Endothelial cell of umbilical vein (primary cell): Measurements from ENCODE around the gene OPCML. TPM values are rescaled to one million over a fixed set of nuclear protein-coding genes. Genes with fewer than 3 reads are reported as not detected.

Experiments used
- BruUV-seq: library from RNA; stranded (reverse); fragments of 400-500 nt; replicated peaks from 2 replicates; lab custom pipeline; 2021; lab: Mats Ljungman, UMichigan
- CTCF ChIA-PET: fragments of 300-600, 350-600 bp; sonication (Branson Sonifier 250); formaldehyde crosslinking; loops from one replicate; lab custom pipeline; 2021; ENCODE audit warnings: antibody characterized with exemption, inconsistent platforms; lab: Charles Lee
- POLR2A ChIA-PET: fragments of 300-600, 350-600 bp; sonication (Branson Sonifier 250); formaldehyde crosslinking; loops from one replicate; lab custom pipeline; 2021; ENCODE audit warnings: antibody characterized with exemption, inconsistent platforms; lab: Charles Lee
- DNase-seq: peaks from one replicate; pipeline ENCODE4 v3.0.0-alpha.2; 2011; ENCODE audit warnings: low read depth, low spot score
- FAIRE-seq: peaks from 2 replicates; lab custom pipeline; 2011; peaks lifted over from hg19 to GRCh38; lab: Jason Lieb, UNC
- H2AFZ ChIP-seq: 2 replicates; pipeline ENCODE4 v1.6.0; 2012; ENCODE audit warnings: low read depth, low read length, control low read depth, inconsistent platforms
- H3K27ac ChIP-seq: 2 replicates; pipeline ENCODE4 v1.5.1; 2011; ENCODE audit warnings: low read depth, mild to moderate bottlenecking, control low read depth, low read length, moderate library complexity; ENCODE audit not compliant: insufficient read depth
- H3K27me3 ChIP-seq, 2 experiments: 2 replicates each; pipeline versions ENCODE4 v1.6.0 to v1.6.1; 2011; ENCODE audit warnings: low read length in 2 of 2, mixed read lengths in 1 of 2; ENCODE audit not compliant: control insufficient read depth in 2 of 2, insufficient read depth in 2 of 2
- H3K36me3 ChIP-seq, 2 experiments: 2 replicates in 1 of 2; 3 replicates in 1 of 2; pipeline ENCODE4 v1.5.1; 2011; ENCODE audit warnings: low read length in 2 of 2, mild to moderate bottlenecking in 1 of 2, moderate library complexity in 1 of 2; ENCODE audit not compliant: control insufficient read depth in 2 of 2, insufficient read depth in 2 of 2; ENCODE audit errors: extremely low read depth in 1 of 2
- H3K4me1 ChIP-seq: 3 replicates; pipeline ENCODE4 v1.5.1; 2011; ENCODE audit warnings: mild to moderate bottlenecking, low read length; ENCODE audit not compliant: control insufficient read depth, insufficient read depth; ENCODE audit errors: extremely low read depth
- H3K4me2 ChIP-seq: 2 replicates; pipeline ENCODE4 v1.6.1; 2011; ENCODE audit warnings: low read length, control low read depth, mixed read lengths; ENCODE audit not compliant: insufficient read depth
- H3K4me3 ChIP-seq, 3 experiments: fragments of 200-600 bp in 1 of 3; sonication (generic), shearing (Covaris generic) in 1 of 3; replicated peaks in 1 of 3; 2 replicates each; pipeline ENCODE4 v1.5.1; 2011 to 2016; ENCODE audit warnings: control low read depth in 3 of 3, low read length in 3 of 3, mild to moderate bottlenecking in 2 of 3, inconsistent platforms in 1 of 3, low read depth in 1 of 3, moderate library complexity in 1 of 3; ENCODE audit not compliant: insufficient read depth in 1 of 3
- H3K79me2 ChIP-seq: 2 replicates; pipeline ENCODE4 v1.6.0; 2012; ENCODE audit warnings: low read length, inconsistent platforms; ENCODE audit not compliant: control insufficient read depth, insufficient read depth
- H3K9ac ChIP-seq: replicated peaks from 2 replicates; pipeline ENCODE3; 2011; ENCODE audit warnings: low read length, control low read depth; ENCODE audit not compliant: insufficient read depth; ENCODE audit errors: extremely low read depth
- H3K9me1 ChIP-seq: replicated peaks from 3 replicates; pipeline ENCODE4 v1.6.0; 2011; ENCODE audit warnings: mild to moderate bottlenecking, low read length; ENCODE audit not compliant: control insufficient read depth, insufficient read depth; ENCODE audit errors: extremely low read depth
- H3K9me3 ChIP-seq: replicated peaks from 2 replicates; pipeline ENCODE4 v1.5.1; 2012; ENCODE audit warnings: low read length, inconsistent platforms; ENCODE audit not compliant: control insufficient read depth, insufficient read depth
- H4K20me1 ChIP-seq: replicated peaks from 2 replicates; pipeline ENCODE3; 2011; ENCODE audit warnings: mild to moderate bottlenecking, low read length; ENCODE audit not compliant: control insufficient read depth, insufficient read depth; ENCODE audit errors: extremely low read depth
- CTCF ChIP-seq, 2 donors: IDR thresholded peaks; 1 replicate in 1 of 2; 2 replicates in 1 of 2; pipeline ENCODE4 v1.5.1; 2011; ENCODE audit warnings: low read length in 2 of 2, mild to moderate bottlenecking in 2 of 2, moderate library complexity in 2 of 2, control low read depth in 1 of 2, inconsistent platforms in 1 of 2, low read depth in 1 of 2; ENCODE audit not compliant: insufficient read depth in 1 of 2; ENCODE audit errors: extremely low read depth in 1 of 2
- EZH2 ChIP-seq: IDR thresholded peaks from 2 replicates; pipeline ENCODE4 v1.6.1; 2012; ENCODE audit warnings: borderline replicate concordance, low read depth, mild to moderate bottlenecking, moderate library complexity, low read length, inconsistent platforms; ENCODE audit not compliant: severe bottlenecking
- FOS ChIP-seq: IDR thresholded peaks from 2 replicates; pipeline ENCODE4 v1.6.1; 2011; ENCODE audit warnings: mild to moderate bottlenecking, low read length, moderate library complexity, borderline replicate concordance; ENCODE audit not compliant: insufficient read depth
- GATA2 ChIP-seq: IDR thresholded peaks from 2 replicates; pipeline ENCODE4 v1.7.0; 2011; ENCODE audit warnings: low read depth, mild to moderate bottlenecking, moderate library complexity, mixed read lengths, low read length; ENCODE audit not compliant: insufficient read length, insufficient read depth
- JUN ChIP-seq: IDR thresholded peaks from 2 replicates; pipeline ENCODE4 v1.6.1; 2011; ENCODE audit warnings: borderline replicate concordance, low read depth; ENCODE audit not compliant: insufficient read length, insufficient read depth
- MYC ChIP-seq: IDR thresholded peaks from one replicate; pipeline ENCODE4 v1.6.1; 2011; ENCODE audit warnings: mild to moderate bottlenecking, low read depth, low read length
- POLR2A ChIP-seq: IDR thresholded peaks from 2 replicates; pipeline ENCODE4 v1.6.1; 2012; ENCODE audit warnings: low read depth, mild to moderate bottlenecking, control low read depth, low read length
- POLR2AphosphoS5 ChIP-seq: IDR thresholded peaks from 2 replicates; pipeline ENCODE4 v1.6.1; 2012; ENCODE audit warnings: low read depth, mild to moderate bottlenecking, control low read depth, low read length, moderate library complexity; ENCODE audit not compliant: insufficient read depth
- dilution Hi-C: fragments of 300-500 bp; cut with MboI; formaldehyde crosslinking; loops from one replicate; pipeline ENCODE4 v1.15.0; 2019; ENCODE audit warnings: low sequenced_read_pairs; ENCODE audit not compliant: extremely low pct_ligation_motif_present
- intact Hi-C: fragments of 100-400 bp; cut with micrococcal nuclease; formaldehyde crosslinking; loops from one replicate; pipeline ENCODE4 v1.10.0; 2022
- polyA plus RNA-seq, 4 experiments: library from polyadenylated mRNA; depleted of rRNA in 3 of 4; stranded (reverse) in 3 of 4; unstranded in 1 of 4; fragments of >200 nt; gene quantifications; 2 replicates each; pipeline versions ENCODE4 v1.2.1 to v1.2.3, GENCODE V29; 2011 to 2012; ENCODE audit warnings: missing spikeins in 1 of 4
- total RNA-seq: library from RNA; stranded (reverse); gene quantifications from 2 replicates; pipeline ENCODE4 v1.2.3, GENCODE V29; 2021
- TF ChIP-seq, protein P1 (sequence below): IDR thresholded peaks from 2 replicates; pipeline ENCODE4 v1.6.1; 2011; ENCODE audit not compliant: insufficient read depth, insufficient read length

OPCML gene
- total and polyA plus RNA-seq, 2 donors (not counting 3 experiments of a cell fraction or from before 2014, with no cell fraction given): not detected

DNA sequence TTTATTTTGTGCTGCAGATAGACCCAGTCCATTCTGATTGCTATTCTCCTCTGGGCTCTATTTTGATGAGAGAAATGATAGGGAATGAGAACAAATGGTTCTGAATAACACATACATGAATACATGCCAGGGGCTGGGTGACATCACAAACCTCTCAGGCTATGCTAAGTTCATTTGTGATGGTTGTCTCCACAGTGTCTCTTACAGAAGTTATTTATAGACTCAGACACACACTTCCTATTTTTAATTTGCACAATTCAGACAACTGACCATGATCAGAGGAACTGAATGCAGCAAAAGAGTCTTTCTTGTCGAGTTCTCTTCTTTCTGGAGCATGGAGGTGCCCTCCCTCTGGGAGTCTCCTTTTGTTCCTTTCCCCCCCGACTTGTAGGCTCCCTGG, 991.7 kb downstream of the OPCML start:
- no TSS peak for BruUV-seq
- H3K27me3 ChIP-seq: no peaks in the 10 kb centered on the region
- H3K4me3 ChIP-seq: no peak overlapping the region
- dilution Hi-C loops: no loop called here
- H2AFZ ChIP-seq: no peak overlapping the region
- no peaks in the 10 kb centered on the region for H3K36me3 ChIP-seq
- ChIA-PET POLR2A (no interaction called here), CTCF (no interaction called here)
- DNase-seq (no peak), FAIRE-seq (no peak)
- intact Hi-C loops: no loop called here
- TF ChIP-seq MYC: no peak
- no peak for TF ChIP-seq EZH2
- TF ChIP-seq POLR2A: no peak
- TF ChIP-seq GATA2: no peak
- TF ChIP-seq FOS: no peak
- TF ChIP-seq, protein P1, sequence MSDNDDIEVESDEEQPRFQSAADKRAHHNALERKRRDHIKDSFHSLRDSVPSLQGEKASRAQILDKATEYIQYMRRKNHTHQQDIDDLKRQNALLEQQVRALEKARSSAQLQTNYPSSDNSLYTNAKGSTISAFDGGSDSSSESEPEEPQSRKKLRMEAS: no peak
- no peak for TF ChIP-seq POLR2AphosphoS5
- TF ChIP-seq CTCF (IDR thresholded peaks at IDR 0.05; ENCODE audit: extremely low read depth in 1 of 2, insufficient read depth in 1 of 2, low read depth in 1 of 2, low read length in 2 of 2): no peak
- no peak for TF ChIP-seq JUN
- no peaks in the 10 kb centered on the region for H3K9me1 ChIP-seq
- H3K9me3 ChIP-seq: peaks cover 3% of the 10 kb centered on the region
- no peaks in the 10 kb centered on the region for H4K20me1 ChIP-seq
- H3K4me1 ChIP-seq: no peaks in the 10 kb centered on the region
- no peaks in the 10 kb centered on the region for H3K79me2 ChIP-seq
- no peak overlapping the region for H3K9ac ChIP-seq
- no peak overlapping the region for H3K27ac ChIP-seq
- H3K4me2 ChIP-seq: no peak overlapping the region
